ENCODE results near the gene GPN2.
"Not testable (repeated sequence)": the region's sequence is repeated elsewhere in the genome, so short reads cannot be mapped to it uniquely, and the experiment has no call there.

GRCh38 chr1:26847826-26848225 lies 42.3 kb downstream of the GPN2 start:
- TF ChIP-seq FOXM1 (IDR thresholded peaks at IDR 0.05; ENCODE audit: borderline replicate concordance); ELF4 (IDR thresholded peaks at IDR 0.05); FOXA1 (IDR thresholded peaks at IDR 0.05); SUZ12 (IDR thresholded peaks at IDR 0.05); HDGF (IDR thresholded peaks at IDR 0.05; ENCODE audit: borderline replicate concordance): not testable (repeated sequence)

Data from HEK293T (cell line).